ENCODE data around the gene RALGPS1.

The RALGPS1 gene

DNA sequence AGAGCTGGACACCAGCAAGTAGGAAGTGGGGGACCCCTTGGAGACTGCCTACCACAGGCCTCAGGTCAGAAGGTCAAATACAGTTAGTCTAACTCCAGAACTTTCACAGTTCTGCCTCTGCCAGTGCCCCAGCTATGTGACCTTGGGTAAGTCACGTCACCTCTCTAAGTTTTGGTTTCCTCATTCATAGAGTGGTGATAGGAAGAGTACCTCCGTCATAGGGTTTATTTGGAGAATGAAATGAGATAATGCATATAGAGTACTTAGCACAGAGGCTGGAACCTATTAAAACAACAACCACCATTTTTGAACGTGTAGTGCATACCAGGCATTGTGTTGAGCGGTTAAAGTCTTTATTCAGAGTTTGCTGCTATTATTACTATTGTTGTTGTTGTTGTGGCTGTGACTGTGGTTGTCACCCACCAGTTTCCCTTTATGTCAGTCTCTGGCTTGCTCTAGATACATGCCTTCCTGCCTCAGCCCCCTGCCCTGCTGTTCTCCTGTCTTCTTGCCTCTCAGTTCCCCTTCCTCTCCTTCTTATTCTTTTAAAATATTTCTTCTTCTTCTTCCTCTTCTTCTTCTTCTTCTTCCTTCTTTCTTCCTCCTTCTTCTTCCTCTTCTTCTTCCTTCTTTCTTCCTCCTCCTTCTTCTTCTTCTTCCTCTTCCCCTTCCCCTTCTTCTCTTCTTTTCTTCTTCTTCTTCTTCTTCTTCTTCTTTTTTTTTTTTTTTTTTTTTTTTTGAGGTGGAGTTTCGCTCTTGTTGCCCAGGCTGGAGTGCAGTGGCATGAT, 67.8 kb downstream of the RALGPS1 start:
- TF ChIP-seq, protein P1, sequence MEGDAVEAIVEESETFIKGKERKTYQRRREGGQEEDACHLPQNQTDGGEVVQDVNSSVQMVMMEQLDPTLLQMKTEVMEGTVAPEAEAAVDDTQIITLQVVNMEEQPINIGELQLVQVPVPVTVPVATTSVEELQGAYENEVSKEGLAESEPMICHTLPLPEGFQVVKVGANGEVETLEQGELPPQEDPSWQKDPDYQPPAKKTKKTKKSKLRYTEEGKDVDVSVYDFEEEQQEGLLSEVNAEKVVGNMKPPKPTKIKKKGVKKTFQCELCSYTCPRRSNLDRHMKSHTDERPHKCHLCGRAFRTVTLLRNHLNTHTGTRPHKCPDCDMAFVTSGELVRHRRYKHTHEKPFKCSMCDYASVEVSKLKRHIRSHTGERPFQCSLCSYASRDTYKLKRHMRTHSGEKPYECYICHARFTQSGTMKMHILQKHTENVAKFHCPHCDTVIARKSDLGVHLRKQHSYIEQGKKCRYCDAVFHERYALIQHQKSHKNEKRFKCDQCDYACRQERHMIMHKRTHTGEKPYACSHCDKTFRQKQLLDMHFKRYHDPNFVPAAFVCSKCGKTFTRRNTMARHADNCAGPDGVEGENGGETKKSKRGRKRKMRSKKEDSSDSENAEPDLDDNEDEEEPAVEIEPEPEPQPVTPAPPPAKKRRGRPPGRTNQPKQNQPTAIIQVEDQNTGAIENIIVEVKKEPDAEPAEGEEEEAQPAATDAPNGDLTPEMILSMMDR (IDR thresholded peaks at IDR 0.05): no peak

DNA sequence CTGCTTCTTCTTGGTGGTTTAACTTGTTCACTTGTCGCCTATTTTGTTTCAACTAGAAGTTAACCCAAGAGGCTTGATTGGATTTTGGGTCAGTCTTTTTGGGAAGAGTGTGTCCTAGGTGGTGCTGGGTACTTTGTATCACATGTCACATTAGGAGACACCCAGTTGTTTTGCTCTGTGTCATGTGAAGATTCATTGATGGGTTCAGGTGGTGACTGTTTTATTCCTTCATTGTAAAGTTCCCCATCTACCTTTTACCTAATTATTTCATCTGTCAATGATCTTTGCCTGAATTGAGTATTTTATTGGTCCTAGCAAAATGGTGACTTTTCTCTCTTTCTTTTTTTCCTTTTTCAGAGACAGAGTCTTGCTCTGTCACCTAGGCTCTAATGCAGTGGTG, 69.2 kb downstream of the RALGPS1 start:
- TF ChIP-seq, protein P1 (IDR thresholded peaks at IDR 0.05): no peak

DNA sequence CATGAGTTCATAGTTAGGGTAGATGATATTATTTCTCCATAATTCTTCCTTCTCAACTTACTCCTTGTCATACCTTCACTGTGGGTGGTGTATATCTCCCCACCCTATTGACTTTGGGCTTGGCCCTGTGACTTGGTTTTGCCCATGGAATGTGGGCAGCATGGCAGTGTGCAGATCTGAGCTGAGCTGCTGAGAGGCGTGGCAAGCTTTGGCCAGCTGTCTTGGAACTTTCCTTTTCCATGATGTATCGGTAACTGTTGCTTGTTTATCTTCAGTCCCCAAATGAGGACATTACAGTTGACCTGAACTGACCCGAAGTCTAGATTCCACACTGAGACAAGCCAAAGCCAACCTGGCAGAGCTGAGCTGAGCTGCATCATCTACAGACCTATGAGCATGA, 70.4 kb downstream of the RALGPS1 start:
- TF ChIP-seq, protein P1 (IDR thresholded peaks at IDR 0.05): no peak

DNA sequence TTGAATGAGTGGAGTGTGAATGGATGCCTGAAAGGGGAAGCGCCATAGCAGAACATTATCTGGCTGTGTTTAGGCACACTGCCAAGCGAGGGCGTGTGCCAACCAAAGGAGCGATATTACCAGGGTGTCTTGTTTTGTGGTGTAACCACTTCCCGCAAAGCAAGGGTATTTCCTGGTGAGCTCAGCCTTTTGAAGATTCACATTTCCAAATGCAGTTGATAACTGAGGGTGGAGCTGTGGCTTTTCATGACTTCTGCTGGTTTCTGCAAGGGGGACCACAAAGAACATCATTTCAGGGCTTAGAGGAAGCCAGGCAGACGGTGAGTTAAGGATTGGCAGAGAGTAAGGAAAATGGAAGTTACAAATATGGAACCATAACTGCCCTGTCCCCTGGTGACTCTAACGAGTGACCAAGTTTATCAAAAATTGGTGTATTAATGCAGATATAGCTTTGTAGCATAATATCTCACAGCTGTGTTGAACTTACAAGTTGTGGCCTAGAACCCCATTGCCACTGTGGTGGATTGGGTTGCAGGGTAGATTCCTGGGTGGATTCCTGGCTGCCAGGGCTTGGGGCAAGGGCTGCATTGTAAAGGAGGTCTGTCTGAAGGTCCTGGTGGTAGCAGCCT, 71.4 kb downstream of the RALGPS1 start:
- TF ChIP-seq, protein P1 (IDR thresholded peaks at IDR 0.05): no peak

DNA sequence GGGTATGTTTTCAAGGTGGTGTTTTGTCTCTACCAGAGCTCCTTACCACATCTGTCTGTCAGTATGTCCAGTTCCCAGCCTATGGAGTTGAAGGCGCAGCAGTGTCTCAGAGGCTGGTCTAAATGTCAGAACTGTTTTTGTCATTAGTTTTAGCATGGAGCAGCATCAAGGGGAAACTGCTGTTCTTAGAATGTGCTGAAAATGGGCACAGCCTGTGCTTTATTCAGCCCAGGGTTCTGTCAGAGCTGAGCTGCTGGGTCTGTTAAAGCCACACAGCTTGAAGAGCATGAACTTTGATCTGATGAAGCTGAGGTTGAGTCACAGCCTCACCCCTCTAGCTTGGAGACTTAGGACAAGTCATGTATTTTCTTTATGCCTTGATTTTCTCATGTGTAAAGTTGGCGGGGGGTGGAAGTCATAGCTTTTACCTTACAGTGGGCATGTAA, 71.9 kb downstream of the RALGPS1 start:
- TF ChIP-seq, protein P1 (IDR thresholded peaks at IDR 0.05): no peak

DNA sequence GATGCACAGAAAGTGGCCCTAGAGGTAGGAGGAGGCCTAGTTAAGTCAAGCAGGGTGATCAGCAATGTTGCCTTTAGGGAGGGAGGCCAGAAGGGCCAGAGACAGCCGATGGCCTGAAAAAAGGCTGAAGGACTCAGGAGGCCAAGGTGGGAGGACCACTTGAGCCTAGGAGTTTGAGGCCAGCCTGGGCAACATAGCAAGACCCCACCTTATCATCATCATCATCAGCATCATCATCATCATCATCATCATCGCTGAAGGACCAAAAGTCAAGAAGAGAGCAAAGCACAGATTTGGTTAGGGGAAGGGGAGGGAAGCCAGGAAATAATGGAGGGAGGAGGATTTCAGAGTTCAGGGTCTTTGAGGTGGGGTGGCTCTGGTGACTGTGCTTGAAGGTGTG, 74.3 kb downstream of the RALGPS1 start:
- TF ChIP-seq, protein P1 (IDR thresholded peaks at IDR 0.05): no peak

DNA sequence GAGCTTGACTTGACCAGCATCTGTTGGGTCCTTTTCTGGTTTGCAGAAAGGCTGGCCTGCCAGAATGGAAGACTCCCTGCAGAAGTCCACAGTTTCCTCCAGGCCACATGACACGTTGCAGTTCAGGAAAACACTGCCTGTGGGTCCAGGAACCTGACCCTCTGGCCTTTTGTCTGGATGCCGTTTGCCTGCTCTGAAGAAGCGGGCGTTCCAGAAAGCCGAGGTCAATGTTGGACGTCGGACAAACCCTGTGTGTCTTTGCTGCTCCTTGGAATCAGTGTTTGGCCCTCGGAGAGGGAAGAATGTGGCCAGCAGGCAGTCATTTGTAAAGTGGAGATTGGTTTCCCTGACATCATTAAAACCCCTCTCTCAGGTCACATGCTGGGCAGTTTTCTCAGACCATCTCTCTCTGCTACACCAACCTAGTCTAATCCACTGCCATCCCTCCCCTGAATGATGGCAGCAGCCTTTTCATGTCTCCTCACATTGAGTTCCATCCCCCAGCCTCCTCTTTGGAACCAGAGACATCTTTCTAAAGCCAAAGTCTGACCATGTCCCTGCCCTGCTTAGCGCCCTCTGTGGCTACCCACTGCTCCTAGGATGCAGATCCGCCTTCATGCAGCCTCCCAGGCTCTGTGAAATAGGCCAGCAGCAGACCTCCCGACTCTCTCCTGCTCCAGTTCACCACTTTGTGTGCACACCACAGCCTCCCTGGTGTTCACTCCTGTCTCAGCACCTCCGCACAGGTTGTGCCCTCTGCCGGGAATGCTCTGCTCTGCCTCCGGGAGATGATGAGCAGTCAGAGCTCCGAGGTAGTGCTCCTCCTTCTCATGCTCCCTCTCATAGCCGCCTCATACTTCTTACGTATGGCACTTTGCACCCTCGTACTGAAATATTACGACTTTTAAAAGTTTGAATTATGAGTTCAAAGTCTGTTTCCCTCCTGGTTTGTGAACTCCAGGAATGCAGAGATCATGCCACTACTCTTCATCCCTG, 75.6 kb downstream of the RALGPS1 start:
- TF ChIP-seq, protein P1 (IDR thresholded peaks at IDR 0.05): no peak
